MG63 (cell line): ENCODE data around the gene TENT4A. TPM values are rescaled to one million over a fixed set of nuclear protein-coding genes. Genes with fewer than 3 reads are reported as not detected.
"Not testable (repeated sequence)": the region's sequence is repeated elsewhere in the genome, so short reads cannot be mapped to it uniquely, and the experiment has no call there.

Experiments
- DNase-seq: peaks from one replicate; pipeline ENCODE4 v3.0.0-alpha.2; 2020
- H3K27me3 ChIP-seq: fragments of 250-450 bp; sonication (Bioruptor Pico); 2 replicates; pipeline ENCODE4 v1.5.1; 2020; ENCODE audit warnings: mild to moderate bottlenecking, moderate library complexity
- H3K36me3 ChIP-seq: fragments of 250-450 bp; sonication (Bioruptor Pico); 2 replicates; pipeline ENCODE4 v1.5.1; 2020; ENCODE audit warnings: mild to moderate bottlenecking, moderate library complexity
- H3K4me3 ChIP-seq: fragments of 250-450 bp; sonication (Bioruptor Pico); 2 replicates; pipeline ENCODE4 v1.5.1; 2020; ENCODE audit warnings: mild to moderate bottlenecking, moderate library complexity
- H3K9me3 ChIP-seq: fragments of 250-450 bp; sonication (Bioruptor Pico); 2 replicates; pipeline ENCODE4 v1.5.1; 2020; ENCODE audit warnings: mild to moderate bottlenecking, moderate library complexity
- total RNA-seq: library from RNA; depleted of rRNA; stranded (reverse); fragments of >200 nt; shearing (Covaris generic); gene quantifications from 2 replicates; pipeline ENCODE4 v1.2.3, GENCODE V29; 2014; ENCODE audit warnings: low replicate concordance

TENT4A gene
- total RNA-seq, 1 experiment from 2014 or later: 9.9 TPM

DNA sequence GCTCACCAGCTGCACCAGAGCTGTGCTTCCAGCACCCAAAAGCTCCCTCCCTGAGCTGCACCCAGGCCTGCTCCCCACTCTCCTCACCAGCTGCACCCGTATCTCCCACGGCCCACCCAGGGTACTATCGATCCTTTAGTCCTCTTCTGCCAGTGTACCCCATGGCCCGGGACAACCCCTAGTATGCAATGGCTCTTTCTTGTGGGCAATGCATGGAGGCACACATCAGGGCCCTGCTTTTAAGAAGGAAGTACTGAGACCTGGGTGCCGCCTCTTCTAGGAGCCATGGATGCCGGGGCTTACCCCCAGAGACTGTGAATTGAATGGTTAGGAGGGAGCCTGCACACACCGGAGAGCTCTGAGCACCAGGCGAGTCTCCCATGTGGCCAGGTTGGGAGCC, 49.5 kb downstream of the TENT4A start:
- H3K27me3 ChIP-seq: no peaks in the 10 kb centered on the region
- no peak for DNase-seq
- H3K36me3 ChIP-seq: peaks cover 21% of the 10 kb centered on the region
- no peaks in the 10 kb centered on the region for H3K9me3 ChIP-seq
- H3K4me3 ChIP-seq: no peak overlapping the region

DNA sequence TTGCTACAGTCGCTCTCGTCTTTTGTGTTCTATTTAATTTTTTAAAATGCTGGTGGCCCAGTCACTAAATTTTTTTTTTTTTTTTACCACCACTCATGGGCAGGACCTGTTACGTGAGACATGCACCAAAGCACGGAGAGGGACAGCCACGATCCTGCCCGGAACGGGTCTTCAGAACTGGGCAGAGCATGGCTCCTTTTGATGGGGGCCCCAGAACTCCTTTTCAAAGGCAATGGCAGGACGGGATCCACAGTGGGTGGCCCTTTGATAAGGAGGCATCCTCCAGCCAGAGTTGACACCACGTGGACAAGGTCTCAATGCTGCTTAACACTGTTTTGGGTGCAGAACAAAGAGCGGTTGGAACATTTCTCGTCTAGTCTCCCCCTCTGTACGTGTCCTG, 50.0 kb downstream of the TENT4A start:
- DNase-seq: no peak
- H3K9me3 ChIP-seq: no peaks in the 10 kb centered on the region
- H3K27me3 ChIP-seq: no peaks in the 10 kb centered on the region
- peaks cover 17% of the 10 kb centered on the region for H3K36me3 ChIP-seq
- no peak overlapping the region for H3K4me3 ChIP-seq

DNA sequence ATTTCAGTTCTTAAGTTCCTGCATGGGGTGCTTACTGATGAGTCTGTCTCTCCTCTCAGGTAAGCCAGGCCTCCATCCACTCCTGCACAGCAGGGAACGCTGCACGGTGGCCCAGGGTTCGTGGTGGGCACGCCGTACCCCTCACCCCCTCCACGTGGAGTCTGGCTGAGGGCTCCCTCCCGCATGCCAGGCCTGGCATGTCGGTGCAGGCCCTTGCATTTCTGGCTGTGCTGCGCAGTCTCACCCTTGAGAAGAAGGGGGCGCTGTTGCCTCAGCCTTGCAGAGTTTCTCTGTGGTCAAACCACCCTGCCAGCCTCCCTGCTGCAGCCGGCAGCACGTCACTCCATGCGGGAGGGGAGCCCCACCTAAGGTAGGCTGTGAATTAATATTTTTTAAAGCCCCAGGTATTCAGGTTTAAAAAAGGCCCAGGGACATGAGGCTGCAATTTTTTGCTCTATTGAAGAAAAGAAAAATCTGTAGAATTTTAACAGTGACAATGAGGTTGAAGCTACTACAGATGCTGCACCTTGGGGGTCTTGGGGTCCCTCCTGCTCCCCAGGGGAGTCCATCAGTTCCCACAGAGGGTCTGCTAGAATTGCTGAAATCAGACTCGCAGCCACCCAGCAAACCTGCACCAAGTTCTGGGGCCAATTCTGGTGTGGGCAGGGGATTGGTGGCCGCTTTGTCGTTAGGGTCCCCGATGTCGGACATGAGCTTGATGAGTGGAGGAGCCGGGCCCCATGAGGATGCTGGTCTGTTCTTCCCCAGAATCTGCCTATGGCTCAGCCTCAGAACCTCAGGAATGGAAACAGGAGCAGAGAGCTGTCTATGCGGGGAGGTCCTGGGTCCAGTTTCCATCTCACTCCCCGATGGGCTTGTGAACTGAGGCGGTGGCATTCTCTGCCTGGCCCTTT, 52.6 kb downstream of the TENT4A start:
- peak; percentile 81 for DNase-seq
- H3K36me3 ChIP-seq: peaks cover 7% of the 10 kb centered on the region
- H3K27me3 ChIP-seq: no peaks in the 10 kb centered on the region
- no peaks in the 10 kb centered on the region for H3K9me3 ChIP-seq
- H3K4me3 ChIP-seq: no peak overlapping the region

DNA sequence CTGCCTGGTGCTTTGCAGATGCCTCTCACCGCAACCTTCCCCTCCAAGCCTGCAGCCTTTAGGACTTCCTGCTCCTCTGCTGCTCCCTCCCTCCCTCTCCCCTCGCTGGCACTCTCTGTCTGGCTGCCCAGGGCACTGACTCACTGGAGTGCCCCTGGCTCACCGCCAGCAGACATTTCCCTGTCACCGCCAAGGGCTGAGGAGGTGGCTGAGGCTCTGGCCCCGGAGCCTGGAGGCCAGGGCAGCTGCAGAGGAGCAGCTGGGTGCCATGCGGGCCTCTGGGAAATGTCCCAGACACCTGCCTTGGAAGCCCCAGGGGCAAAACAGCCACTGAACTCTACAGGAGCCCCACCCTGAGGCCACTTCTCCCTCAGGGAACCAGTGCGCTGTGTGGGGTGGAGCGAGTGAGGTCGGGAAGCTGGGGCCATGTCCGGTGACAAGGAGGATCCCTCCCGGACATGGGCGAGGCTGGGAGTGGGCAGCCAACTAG, 53.4 kb downstream of the TENT4A start:
- no peaks in the 10 kb centered on the region for H3K27me3 ChIP-seq
- no peaks in the 10 kb centered on the region for H3K9me3 ChIP-seq
- peak; percentile 96 for DNase-seq
- H3K36me3 ChIP-seq: peaks cover 7% of the 10 kb centered on the region
- H3K4me3 ChIP-seq: no peak overlapping the region

DNA sequence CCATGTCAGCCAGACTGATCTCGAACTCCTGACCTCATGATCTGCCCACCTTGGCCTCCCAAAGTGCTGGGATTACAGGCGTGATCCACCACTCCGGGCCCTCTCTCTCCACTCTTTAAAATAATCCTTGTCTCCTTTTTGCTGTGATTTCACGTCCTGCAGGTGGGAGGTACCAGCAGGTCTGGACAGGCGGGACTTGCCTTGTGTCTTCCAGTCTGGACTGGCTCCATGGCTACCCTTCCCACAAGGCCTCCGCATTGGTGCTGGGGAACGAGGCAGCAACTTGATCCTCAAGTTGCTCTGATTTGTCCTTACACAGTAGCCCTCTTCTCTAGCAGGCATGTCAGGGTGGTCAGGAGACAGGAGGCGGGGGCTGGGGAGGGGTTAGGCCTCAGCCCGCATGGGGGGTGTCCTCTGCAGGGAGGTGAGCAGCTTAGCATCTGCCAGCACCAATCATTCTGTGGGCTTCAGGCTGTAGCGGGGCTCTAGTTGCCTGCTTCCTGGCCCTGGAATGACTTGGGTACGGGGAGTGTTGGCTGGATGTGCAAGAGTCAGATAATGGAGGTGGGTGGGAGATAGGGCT, 54.3 kb downstream of the TENT4A start:
- H3K4me3 ChIP-seq: no peak overlapping the region

DNA sequence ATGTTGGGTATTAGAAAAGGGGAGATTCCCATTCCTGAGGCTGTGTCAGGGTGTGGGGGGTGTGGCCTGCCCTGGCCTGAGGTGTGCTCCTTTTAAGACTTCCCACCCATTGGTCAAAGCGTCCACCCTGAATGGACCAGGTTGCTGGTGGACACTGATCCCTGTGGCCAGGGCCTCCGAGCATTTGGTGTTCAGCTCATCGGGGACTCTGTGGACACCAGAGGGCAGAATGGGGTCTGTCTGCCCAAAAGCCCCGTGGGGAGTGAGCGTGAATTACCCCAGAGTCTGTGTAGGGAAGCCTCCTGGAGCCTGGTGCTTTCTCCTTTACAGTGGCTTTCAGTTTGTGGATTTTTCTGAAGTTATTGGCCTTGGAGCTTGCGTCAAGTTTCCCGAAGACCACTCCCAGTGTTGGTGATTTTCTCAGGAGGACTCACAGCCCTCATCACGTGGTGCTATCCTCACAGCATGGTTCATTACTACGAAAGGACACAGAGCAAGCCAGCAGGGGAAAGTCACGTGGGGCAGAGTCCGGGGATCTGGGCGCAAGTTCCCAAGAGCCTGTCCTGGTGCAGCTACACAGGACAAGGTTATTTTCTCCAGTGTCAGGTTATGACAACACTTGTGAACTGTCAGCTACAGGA, 55.5 kb downstream of the TENT4A start:
- Histone ChIP-seq H3K36me3 (peaks cover 7% of the 10 kb centered on the region), H3K27me3 (no peaks in the 10 kb centered on the region), H3K4me3 (no peak overlapping the region), H3K9me3 (no peaks in the 10 kb centered on the region)
- DNase-seq: no peak

More for the DNA sequence above, 54.3 kb downstream of the TENT4A start:
- Histone ChIP-seq H3K36me3 (peaks cover 7% of the 10 kb centered on the region), H3K27me3 (no peaks in the 10 kb centered on the region), H3K9me3 (no peaks in the 10 kb centered on the region)
- no peak for DNase-seq

DNA sequence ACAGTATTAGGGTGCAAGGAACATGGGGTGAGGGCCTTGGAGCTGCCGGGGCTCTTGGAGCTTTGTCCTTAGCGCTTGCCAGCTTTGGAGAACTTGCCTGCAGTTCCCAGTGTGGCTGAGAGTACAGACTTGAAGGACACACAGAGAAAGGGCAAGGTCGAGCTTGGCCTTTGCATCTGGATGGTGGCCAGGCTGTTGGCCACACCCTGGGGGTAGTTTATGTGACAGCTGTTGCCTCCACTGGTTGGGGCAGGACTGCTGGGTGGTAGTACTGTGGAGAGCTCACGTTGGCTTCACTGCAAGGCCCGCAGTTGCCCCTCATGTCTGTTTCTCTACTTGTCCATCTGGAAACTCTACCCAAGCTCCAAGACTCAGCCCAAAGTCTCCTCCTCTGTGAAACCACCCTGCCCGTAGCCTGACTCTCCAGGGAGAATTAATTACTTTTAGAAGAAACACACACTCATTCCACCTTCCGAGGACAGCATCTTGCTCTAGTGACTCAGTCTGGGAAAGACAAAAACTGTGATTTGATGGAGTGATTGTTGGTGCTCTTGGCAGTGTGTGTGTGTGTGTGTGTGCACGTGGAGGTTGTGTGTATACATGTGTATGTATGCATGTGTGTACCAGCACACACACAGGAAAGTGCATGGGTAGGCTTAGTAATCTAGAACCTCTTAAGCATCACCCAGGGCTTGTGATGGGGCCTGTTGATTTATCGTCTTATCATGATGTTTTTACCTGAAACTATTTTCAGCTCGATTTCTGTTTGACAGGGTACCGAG, 57.8 kb downstream of the TENT4A start:
- no peaks in the 10 kb centered on the region for H3K9me3 ChIP-seq
- no peak for DNase-seq
- H3K27me3 ChIP-seq: no peaks in the 10 kb centered on the region
- H3K36me3 ChIP-seq: no peaks in the 10 kb centered on the region
- no peak overlapping the region for H3K4me3 ChIP-seq

DNA sequence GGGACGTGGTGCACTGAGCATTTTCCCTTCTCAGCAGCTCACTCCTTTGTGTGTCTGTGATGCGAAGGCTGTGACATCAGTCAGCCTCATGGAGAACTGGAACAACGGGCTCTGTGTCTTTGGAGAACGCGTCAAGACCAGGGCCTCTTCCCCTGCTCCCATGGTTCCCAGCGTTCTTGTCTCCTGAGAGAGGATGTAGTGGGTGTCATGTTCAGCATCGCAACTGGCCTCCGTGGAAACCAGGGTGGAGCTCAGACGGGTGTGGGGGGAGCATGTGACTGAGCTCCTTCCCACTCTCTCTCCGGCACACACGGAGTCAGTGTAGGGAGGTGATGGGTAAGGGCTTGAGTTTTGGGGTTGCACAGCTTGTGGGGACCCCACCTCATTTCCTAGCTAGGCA, 59.7 kb downstream of the TENT4A start:
- DNase-seq: no peak
- Histone ChIP-seq H3K4me3 (no peak overlapping the region), H3K36me3 (no peaks in the 10 kb centered on the region), H3K9me3 (no peaks in the 10 kb centered on the region), H3K27me3 (no peaks in the 10 kb centered on the region)

DNA sequence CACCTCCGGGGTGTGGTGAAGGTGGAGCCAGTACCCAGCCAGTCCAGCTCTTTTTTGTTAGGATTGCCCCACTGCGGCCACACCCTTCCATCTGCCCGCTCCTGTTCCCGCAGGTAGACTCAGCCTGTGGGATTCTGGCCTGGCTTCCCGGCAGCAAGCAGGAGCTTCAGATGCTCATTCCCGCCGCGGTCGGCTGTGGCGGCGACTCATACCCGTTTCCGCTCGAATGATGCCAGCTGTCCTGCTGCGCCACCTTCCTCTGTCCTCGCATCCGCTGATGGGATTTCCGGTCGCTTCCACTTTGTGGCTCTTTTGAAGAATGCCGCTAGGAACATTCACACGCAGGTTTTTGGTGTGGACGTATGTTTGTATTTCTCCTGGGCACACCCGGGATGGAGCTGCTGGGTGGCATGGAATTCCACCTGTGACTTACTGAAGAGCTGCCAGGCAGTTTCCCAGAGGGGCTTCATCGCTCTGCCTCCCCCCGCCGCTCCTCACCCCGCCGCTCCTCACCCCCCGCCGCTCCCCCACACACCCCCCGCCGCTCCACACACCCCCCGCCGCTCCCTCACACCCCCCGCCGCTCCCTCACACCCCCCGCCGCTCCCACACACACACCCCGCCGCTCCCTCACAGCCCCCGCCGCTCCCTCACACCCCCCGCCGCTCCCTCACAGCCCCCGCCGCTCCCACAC, 60.3 kb downstream of the TENT4A start:
- no peaks in the 10 kb centered on the region; the same call in 1 of the 2 replicates for H3K9me3 ChIP-seq

DNA sequence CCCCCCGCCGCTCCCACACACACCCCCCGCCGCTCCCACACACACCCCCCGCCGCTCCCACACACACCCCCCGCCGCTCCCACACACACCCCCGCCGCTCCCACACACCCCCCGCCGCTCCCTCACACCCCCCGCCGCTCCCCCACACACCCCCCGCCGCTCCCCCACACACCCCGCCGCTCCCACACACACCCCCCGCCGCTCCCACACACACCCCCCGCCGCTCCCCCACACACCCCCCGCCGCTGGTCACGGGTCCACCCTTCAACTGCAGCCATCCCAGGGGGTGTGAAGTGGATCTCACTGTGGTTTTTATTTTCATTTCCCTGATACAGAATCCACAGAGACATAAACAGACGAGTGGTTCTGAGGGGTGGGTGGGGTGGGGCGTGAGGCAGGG, 61.0 kb downstream of the TENT4A start:
- H3K9me3 ChIP-seq, H3K36me3 ChIP-seq, H3K4me3 ChIP-seq, H3K27me3 ChIP-seq, DNase-seq: not testable (repeated sequence)

More for the DNA sequence above, 60.3 kb downstream of the TENT4A start:
- no peak for DNase-seq
- no peaks in the 10 kb centered on the region for H3K36me3 ChIP-seq
- H3K4me3 ChIP-seq: no peak overlapping the region
- no peaks in the 10 kb centered on the region for H3K27me3 ChIP-seq

DNA sequence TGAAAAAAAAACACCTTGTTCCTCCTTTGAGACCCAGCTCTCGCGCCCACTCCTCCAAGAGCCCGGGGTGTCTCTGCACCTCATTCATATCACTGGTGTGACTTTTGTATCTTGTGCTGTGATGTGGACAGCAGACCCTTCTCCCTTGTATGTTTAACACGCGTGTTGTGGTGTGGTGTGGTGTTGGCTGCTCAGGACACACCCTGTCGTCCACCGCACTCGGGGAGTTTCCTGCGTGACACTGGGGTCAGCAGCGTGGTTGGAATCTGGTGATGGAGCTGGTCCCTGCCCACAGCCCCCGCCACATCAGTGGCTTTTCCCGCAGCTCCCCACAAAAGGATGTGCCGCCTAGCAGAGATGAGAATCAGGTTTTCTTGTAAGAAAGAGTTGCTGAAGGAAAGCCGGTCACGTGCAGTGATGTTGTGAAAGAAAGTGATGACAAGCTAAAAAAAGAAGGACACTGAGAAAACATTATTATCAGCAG, 61.5 kb downstream of the TENT4A start:
- DNase-seq: no peak
- Histone ChIP-seq H3K36me3 (no peaks in the 10 kb centered on the region), H3K4me3 (no peak overlapping the region), H3K9me3 (no peaks in the 10 kb centered on the region; the same call in 1 of the 2 replicates), H3K27me3 (no peaks in the 10 kb centered on the region)

DNA sequence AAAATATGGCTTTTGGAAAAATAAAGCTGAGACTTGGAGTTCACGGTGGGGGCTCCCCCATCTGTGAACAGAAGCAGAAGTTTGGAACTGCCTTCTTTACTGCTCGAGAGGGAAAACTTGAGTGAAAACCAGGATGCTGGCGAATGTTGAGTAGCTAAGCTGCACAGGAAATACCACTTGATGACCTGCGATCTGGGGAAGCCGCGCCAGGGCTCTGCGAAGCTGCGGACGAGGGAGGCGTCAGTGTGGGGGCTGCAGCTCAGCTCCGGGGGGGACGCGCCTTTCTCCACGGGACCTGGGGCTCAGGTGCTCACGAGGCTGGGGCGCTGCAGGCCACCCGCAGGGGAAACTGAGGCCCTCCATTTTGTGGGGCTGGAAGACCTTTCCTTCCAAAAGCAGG, 62.3 kb downstream of the TENT4A start:
- Histone ChIP-seq H3K4me3 (no peak overlapping the region), H3K36me3 (no peaks in the 10 kb centered on the region; the same call in 1 of the 2 replicates), H3K27me3 (no peaks in the 10 kb centered on the region), H3K9me3 (peaks cover 2% of the 10 kb centered on the region; the same call in 1 of the 2 replicates)
- DNase-seq: no peak

DNA sequence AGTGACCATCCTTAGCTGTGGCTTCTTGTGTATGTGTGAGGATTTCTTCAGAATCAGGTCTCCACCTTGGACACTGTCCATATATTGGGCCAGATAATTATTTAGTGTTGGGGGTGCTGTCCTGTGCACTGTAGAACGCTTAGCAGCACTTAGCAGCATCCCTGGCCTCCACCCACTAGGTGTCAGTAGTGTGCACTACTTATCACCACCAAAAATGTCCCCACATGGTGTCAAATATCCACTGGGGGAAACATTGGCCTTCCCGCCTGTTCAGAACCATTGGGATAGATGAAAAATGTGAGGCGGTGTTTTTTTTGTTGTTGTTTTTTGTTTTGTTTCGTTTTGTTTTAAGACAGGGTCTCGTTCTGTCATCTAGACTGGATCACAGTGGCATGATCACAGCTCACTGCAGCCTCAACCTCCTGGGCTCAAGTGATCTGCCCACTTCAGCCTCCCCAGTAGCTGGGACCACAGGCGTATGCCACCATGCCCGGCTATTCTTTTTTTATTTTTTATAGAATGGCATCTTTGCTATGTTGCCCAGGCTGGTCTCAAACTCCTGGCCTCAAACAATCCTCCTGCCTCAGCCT, 67.7 kb downstream of the TENT4A start:
- H3K9me3 ChIP-seq: peaks cover 5% of the 10 kb centered on the region; the same call in 1 of the 2 replicates
- DNase-seq: no peak
- no peaks in the 10 kb centered on the region; the same call in 1 of the 2 replicates for H3K36me3 ChIP-seq
- H3K27me3 ChIP-seq: no peaks in the 10 kb centered on the region
- H3K4me3 ChIP-seq: no peak overlapping the region

DNA sequence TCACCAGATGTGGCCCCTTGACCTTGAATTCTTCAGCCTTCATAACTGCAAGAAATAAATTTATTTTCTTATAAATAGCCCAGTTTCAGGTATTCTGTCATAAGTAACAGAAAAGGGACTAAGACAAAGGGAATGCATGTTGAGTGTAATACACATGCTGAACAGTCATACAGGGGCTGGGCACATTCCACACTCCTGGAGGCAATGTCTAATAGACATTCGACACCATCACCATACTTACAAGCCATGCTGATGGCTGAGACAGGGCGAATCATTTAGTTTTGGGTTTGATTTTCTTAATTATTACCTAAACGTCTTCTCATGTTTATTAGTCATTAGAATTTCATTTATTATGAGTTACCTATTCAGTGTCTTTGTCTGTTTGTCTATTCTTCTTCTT, 68.5 kb downstream of the TENT4A start:
- no peak for DNase-seq
- Histone ChIP-seq H3K9me3 (peaks cover 5% of the 10 kb centered on the region; the same call in 1 of the 2 replicates), H3K4me3 (no peak overlapping the region), H3K36me3 (no peaks in the 10 kb centered on the region; the same call in 1 of the 2 replicates), H3K27me3 (no peaks in the 10 kb centered on the region)

DNA sequence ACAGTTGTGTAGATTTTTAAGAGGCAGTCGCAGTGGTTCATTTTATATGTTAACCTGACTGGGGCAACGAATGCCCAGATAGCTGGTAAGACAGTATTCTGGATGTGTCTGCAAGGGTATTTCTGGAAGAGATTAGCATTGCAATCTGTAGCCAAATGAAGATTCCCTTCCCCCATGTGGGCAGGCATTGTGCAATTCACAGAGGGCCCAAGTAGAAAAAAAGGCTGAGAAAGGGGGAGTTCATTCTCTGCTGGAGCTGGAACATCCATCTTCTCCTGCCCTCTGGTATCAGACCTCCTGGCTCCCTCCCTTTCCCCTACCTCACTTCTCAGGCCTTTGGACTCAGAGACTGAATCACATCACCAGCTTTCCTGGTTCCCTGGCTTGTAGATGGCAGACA, 70.6 kb downstream of the TENT4A start:
- no peak for DNase-seq
- Histone ChIP-seq H3K4me3 (no peak overlapping the region), H3K9me3 (peaks cover 5% of the 10 kb centered on the region; the same call in 1 of the 2 replicates), H3K27me3 (no peaks in the 10 kb centered on the region), H3K36me3 (no peaks in the 10 kb centered on the region; the same call in 1 of the 2 replicates)
